Endothelial cell of umbilical vein (primary cell): Measurements from ENCODE around the gene KCTD16. TPM values are rescaled to one million over a fixed set of nuclear protein-coding genes. Genes with fewer than 3 reads are reported as not detected.

Experiments
- BruUV-seq: library from RNA; stranded (reverse); fragments of 400-500 nt; replicated peaks from 2 replicates; lab custom pipeline; 2021; lab: Mats Ljungman, UMichigan
- CTCF ChIA-PET: fragments of 300-600, 350-600 bp; sonication (Branson Sonifier 250); formaldehyde crosslinking; loops from one replicate; lab custom pipeline; 2021; ENCODE audit warnings: antibody characterized with exemption, inconsistent platforms; lab: Charles Lee
- POLR2A ChIA-PET: fragments of 300-600, 350-600 bp; sonication (Branson Sonifier 250); formaldehyde crosslinking; loops from one replicate; lab custom pipeline; 2021; ENCODE audit warnings: antibody characterized with exemption, inconsistent platforms; lab: Charles Lee
- DNase-seq: peaks from one replicate; pipeline ENCODE4 v3.0.0-alpha.2; 2011; ENCODE audit warnings: low read depth, low spot score
- FAIRE-seq: peaks from 2 replicates; lab custom pipeline; 2011; peaks lifted over from hg19 to GRCh38; lab: Jason Lieb, UNC
- H2AFZ ChIP-seq: 2 replicates; pipeline ENCODE4 v1.6.0; 2012; ENCODE audit warnings: low read depth, low read length, control low read depth, inconsistent platforms
- H3K27ac ChIP-seq: 2 replicates; pipeline ENCODE4 v1.5.1; 2011; ENCODE audit warnings: low read depth, mild to moderate bottlenecking, control low read depth, low read length, moderate library complexity; ENCODE audit not compliant: insufficient read depth
- H3K27me3 ChIP-seq, 2 experiments: 2 replicates each; pipeline versions ENCODE4 v1.6.0 to v1.6.1; 2011; ENCODE audit warnings: low read length in 2 of 2, mixed read lengths in 1 of 2; ENCODE audit not compliant: control insufficient read depth in 2 of 2, insufficient read depth in 2 of 2
- H3K36me3 ChIP-seq, 2 experiments: 2 replicates in 1 of 2; 3 replicates in 1 of 2; pipeline ENCODE4 v1.5.1; 2011; ENCODE audit warnings: low read length in 2 of 2, mild to moderate bottlenecking in 1 of 2, moderate library complexity in 1 of 2; ENCODE audit not compliant: control insufficient read depth in 2 of 2, insufficient read depth in 2 of 2; ENCODE audit errors: extremely low read depth in 1 of 2
- H3K4me1 ChIP-seq: 3 replicates; pipeline ENCODE4 v1.5.1; 2011; ENCODE audit warnings: mild to moderate bottlenecking, low read length; ENCODE audit not compliant: control insufficient read depth, insufficient read depth; ENCODE audit errors: extremely low read depth
- H3K4me2 ChIP-seq: 2 replicates; pipeline ENCODE4 v1.6.1; 2011; ENCODE audit warnings: low read length, control low read depth, mixed read lengths; ENCODE audit not compliant: insufficient read depth
- H3K4me3 ChIP-seq, 3 experiments: fragments of 200-600 bp in 1 of 3; sonication (generic), shearing (Covaris generic) in 1 of 3; replicated peaks in 1 of 3; 2 replicates each; pipeline ENCODE4 v1.5.1; 2011 to 2016; ENCODE audit warnings: control low read depth in 3 of 3, low read length in 3 of 3, mild to moderate bottlenecking in 2 of 3, inconsistent platforms in 1 of 3, low read depth in 1 of 3, moderate library complexity in 1 of 3; ENCODE audit not compliant: insufficient read depth in 1 of 3
- H3K79me2 ChIP-seq: 2 replicates; pipeline ENCODE4 v1.6.0; 2012; ENCODE audit warnings: low read length, inconsistent platforms; ENCODE audit not compliant: control insufficient read depth, insufficient read depth
- H3K9ac ChIP-seq: replicated peaks from 2 replicates; pipeline ENCODE3; 2011; ENCODE audit warnings: low read length, control low read depth; ENCODE audit not compliant: insufficient read depth; ENCODE audit errors: extremely low read depth
- H3K9me1 ChIP-seq: replicated peaks from 3 replicates; pipeline ENCODE4 v1.6.0; 2011; ENCODE audit warnings: mild to moderate bottlenecking, low read length; ENCODE audit not compliant: control insufficient read depth, insufficient read depth; ENCODE audit errors: extremely low read depth
- H3K9me3 ChIP-seq: replicated peaks from 2 replicates; pipeline ENCODE4 v1.5.1; 2012; ENCODE audit warnings: low read length, inconsistent platforms; ENCODE audit not compliant: control insufficient read depth, insufficient read depth
- H4K20me1 ChIP-seq: replicated peaks from 2 replicates; pipeline ENCODE3; 2011; ENCODE audit warnings: mild to moderate bottlenecking, low read length; ENCODE audit not compliant: control insufficient read depth, insufficient read depth; ENCODE audit errors: extremely low read depth
- CTCF ChIP-seq, 2 donors: IDR thresholded peaks; 1 replicate in 1 of 2; 2 replicates in 1 of 2; pipeline ENCODE4 v1.5.1; 2011; ENCODE audit warnings: low read length in 2 of 2, mild to moderate bottlenecking in 2 of 2, moderate library complexity in 2 of 2, control low read depth in 1 of 2, inconsistent platforms in 1 of 2, low read depth in 1 of 2; ENCODE audit not compliant: insufficient read depth in 1 of 2; ENCODE audit errors: extremely low read depth in 1 of 2
- EZH2 ChIP-seq: IDR thresholded peaks from 2 replicates; pipeline ENCODE4 v1.6.1; 2012; ENCODE audit warnings: borderline replicate concordance, low read depth, mild to moderate bottlenecking, moderate library complexity, low read length, inconsistent platforms; ENCODE audit not compliant: severe bottlenecking
- FOS ChIP-seq: IDR thresholded peaks from 2 replicates; pipeline ENCODE4 v1.6.1; 2011; ENCODE audit warnings: mild to moderate bottlenecking, low read length, moderate library complexity, borderline replicate concordance; ENCODE audit not compliant: insufficient read depth
- GATA2 ChIP-seq: IDR thresholded peaks from 2 replicates; pipeline ENCODE4 v1.7.0; 2011; ENCODE audit warnings: low read depth, mild to moderate bottlenecking, moderate library complexity, mixed read lengths, low read length; ENCODE audit not compliant: insufficient read length, insufficient read depth
- JUN ChIP-seq: IDR thresholded peaks from 2 replicates; pipeline ENCODE4 v1.6.1; 2011; ENCODE audit warnings: borderline replicate concordance, low read depth; ENCODE audit not compliant: insufficient read length, insufficient read depth
- MYC ChIP-seq: IDR thresholded peaks from one replicate; pipeline ENCODE4 v1.6.1; 2011; ENCODE audit warnings: mild to moderate bottlenecking, low read depth, low read length
- POLR2A ChIP-seq: IDR thresholded peaks from 2 replicates; pipeline ENCODE4 v1.6.1; 2012; ENCODE audit warnings: low read depth, mild to moderate bottlenecking, control low read depth, low read length
- POLR2AphosphoS5 ChIP-seq: IDR thresholded peaks from 2 replicates; pipeline ENCODE4 v1.6.1; 2012; ENCODE audit warnings: low read depth, mild to moderate bottlenecking, control low read depth, low read length, moderate library complexity; ENCODE audit not compliant: insufficient read depth
- dilution Hi-C: fragments of 300-500 bp; cut with MboI; formaldehyde crosslinking; loops from one replicate; pipeline ENCODE4 v1.15.0; 2019; ENCODE audit warnings: low sequenced_read_pairs; ENCODE audit not compliant: extremely low pct_ligation_motif_present
- intact Hi-C: fragments of 100-400 bp; cut with micrococcal nuclease; formaldehyde crosslinking; loops from one replicate; pipeline ENCODE4 v1.10.0; 2022
- polyA plus RNA-seq, 4 experiments: library from polyadenylated mRNA; depleted of rRNA in 3 of 4; stranded (reverse) in 3 of 4; unstranded in 1 of 4; fragments of >200 nt; gene quantifications; 2 replicates each; pipeline versions ENCODE4 v1.2.1 to v1.2.3, GENCODE V29; 2011 to 2012; ENCODE audit warnings: missing spikeins in 1 of 4
- total RNA-seq: library from RNA; stranded (reverse); gene quantifications from 2 replicates; pipeline ENCODE4 v1.2.3, GENCODE V29; 2021
- TF ChIP-seq, protein P1 (sequence below): IDR thresholded peaks from 2 replicates; pipeline ENCODE4 v1.6.1; 2011; ENCODE audit not compliant: insufficient read depth, insufficient read length

The KCTD16 gene
- total and polyA plus RNA-seq, 2 donors (not counting 3 experiments of a cell fraction or from before 2014, with no cell fraction given) = 0.21 to 0.49 TPM

GRCh38 chr5:144284931-144285502, 114.3 kb downstream of the KCTD16 start:
- DNase-seq = peak; percentile 9
- FAIRE-seq = no peak
- no peaks in the 10 kb centered on the region for H3K4me1 ChIP-seq
- no peak overlapping the region for H3K27ac ChIP-seq
- H3K79me2 ChIP-seq = no peaks in the 10 kb centered on the region
- ChIA-PET CTCF (no interaction called here), POLR2A (no interaction called here)
- TF ChIP-seq FOS (no peak), JUN (no peak), EZH2 (no peak), GATA2 (no peak), POLR2AphosphoS5 (no peak), CTCF (IDR thresholded peaks at IDR 0.05; ENCODE audit: extremely low read depth in 1 of 2, insufficient read depth in 1 of 2, low read depth in 1 of 2, low read length in 2 of 2) (no peak), POLR2A (no peak), MYC (no peak)
- TF ChIP-seq, protein P1, sequence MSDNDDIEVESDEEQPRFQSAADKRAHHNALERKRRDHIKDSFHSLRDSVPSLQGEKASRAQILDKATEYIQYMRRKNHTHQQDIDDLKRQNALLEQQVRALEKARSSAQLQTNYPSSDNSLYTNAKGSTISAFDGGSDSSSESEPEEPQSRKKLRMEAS = no peak
- H3K4me3 ChIP-seq = no peak overlapping the region
- dilution Hi-C loops (no loop called here), intact Hi-C loops (no loop called here)
- H3K9me3 ChIP-seq = no peaks in the 10 kb centered on the region
- peaks cover 3% of the 10 kb centered on the region for H3K9me1 ChIP-seq
- H3K9ac ChIP-seq = no peak overlapping the region
- no peaks in the 10 kb centered on the region for H4K20me1 ChIP-seq
- peaks cover 0 to 2% of the 10 kb centered on the region in 2 experiments for H3K27me3 ChIP-seq
- H3K36me3 ChIP-seq = no peaks in the 10 kb centered on the region
- no TSS peak for BruUV-seq
- H2AFZ ChIP-seq = no peak overlapping the region
- H3K4me2 ChIP-seq = no peak overlapping the region
